Measurements from ENCODE around the gene CRISP3. TPM values are rescaled to one million over a fixed set of nuclear protein-coding genes. Genes with fewer than 3 reads are reported as not detected.

CRISP3 gene
- total RNA-seq, 1 experiment from 2014 or later, result not detected

GRCh38 chr6:49721297-49721696 lies 22.9 kb downstream of the CRISP3 start:
- Histone ChIP-seq H3K27me3 (no peaks in the 10 kb centered on the region), H3K36me3 (no peaks in the 10 kb centered on the region), H3K9me3 (peaks cover 5% of the 10 kb centered on the region; the same call in 1 of the 2 replicates), H3K4me3 (no peak overlapping the region)
- no peak for DNase-seq

GRCh38 chr6:49720372-49720771 lies 23.8 kb downstream of the CRISP3 start:
- Histone ChIP-seq H3K9me3 (peaks cover 5% of the 10 kb centered on the region; the same call in 1 of the 2 replicates), H3K27me3 (no peaks in the 10 kb centered on the region), H3K36me3 (no peaks in the 10 kb centered on the region), H3K4me3 (no peak overlapping the region)
- no peak for DNase-seq

GRCh38 chr6:49713346-49713745 lies 30.8 kb downstream of the CRISP3 start, which contains the start of gene CRISP2:
TSS of gene CRISP2 (minus strand) at chr6:49713543. CDS start at chr6:49709196, 4,347 bp downstream.
- Histone ChIP-seq H3K9me3 (no peaks in the 10 kb centered on the region), H3K4me3 (no peak within 1 kb of the TSS), H3K36me3 (no peaks in the 10 kb centered on the region), H3K27me3 (no peaks in the 10 kb centered on the region)
- DNase-seq, result peak; percentile 12

GRCh38 chr6:49698478-49698877 lies 45.7 kb downstream of the CRISP3 start:
- Histone ChIP-seq H3K4me3 (no peak overlapping the region), H3K9me3 (peaks cover 9% of the 10 kb centered on the region; the same call in 1 of the 2 replicates), H3K36me3 (no peaks in the 10 kb centered on the region), H3K27me3 (no peaks in the 10 kb centered on the region)
- no peak for DNase-seq

- H3K36me3 ChIP-seq, result no peaks in the 10 kb centered on the region
- peaks cover 7% of the 10 kb centered on the region for H3K9me3 ChIP-seq
- DNase-seq, result no peak
- no peaks in the 10 kb centered on the region for H3K27me3 ChIP-seq
- H3K4me3 ChIP-seq, result no peak overlapping the region
Measured at GRCh38 chr6:49693512-49693911, 50.7 kb downstream of the CRISP3 start.

GRCh38 chr6:49692534-49692933 lies 51.7 kb downstream of the CRISP3 start:
- Histone ChIP-seq H3K9me3 (peaks cover 7% of the 10 kb centered on the region), H3K27me3 (no peaks in the 10 kb centered on the region), H3K36me3 (no peaks in the 10 kb centered on the region), H3K4me3 (no peak overlapping the region)
- no peak for DNase-seq

Other genes with a start within 250 kb of the CRISP3 start
- 1.6 TPM in 1 of 2 replicates, not detected in the other for gene GLYATL3, start 244.5 kb downstream of the CRISP3 start, total RNA-seq (2014; rRNA removed; shearing (Covaris generic); ENCODE audit: low replicate concordance)
- 0.63 and 1.1 TPM in 2 replicates for gene C6orf141, start 193.7 kb downstream of the CRISP3 start, total RNA-seq (2014; rRNA removed; shearing (Covaris generic); ENCODE audit: low replicate concordance)
- not detected in 2 replicates for gene RHAG, start 107.5 kb downstream of the CRISP3 start, total RNA-seq (2014; rRNA removed; shearing (Covaris generic); ENCODE audit: low replicate concordance)
- gene CRISP2, start 30.8 kb downstream of the CRISP3 start, total RNA-seq (2014; rRNA removed; shearing (Covaris generic); ENCODE audit: low replicate concordance), result not detected in 2 replicates
- not detected in 2 replicates for gene PGK2, start 42.9 kb upstream of the CRISP3 start, total RNA-seq (2014; rRNA removed; shearing (Covaris generic); ENCODE audit: low replicate concordance)
- not detected in 2 replicates for gene CRISP1, start 122.1 kb upstream of the CRISP3 start, total RNA-seq (2014; rRNA removed; shearing (Covaris generic); ENCODE audit: low replicate concordance)
- not detected in 2 replicates for gene DEFB114, start 219.8 kb upstream of the CRISP3 start, total RNA-seq (2014; rRNA removed; shearing (Covaris generic); ENCODE audit: low replicate concordance)
- not detected in 2 replicates for gene DEFB113, start 225.2 kb upstream of the CRISP3 start, total RNA-seq (2014; rRNA removed; shearing (Covaris generic); ENCODE audit: low replicate concordance)

Data from MG63 (cell line).